ENCODE results near the gene STARD13.

The STARD13 gene

DNA sequence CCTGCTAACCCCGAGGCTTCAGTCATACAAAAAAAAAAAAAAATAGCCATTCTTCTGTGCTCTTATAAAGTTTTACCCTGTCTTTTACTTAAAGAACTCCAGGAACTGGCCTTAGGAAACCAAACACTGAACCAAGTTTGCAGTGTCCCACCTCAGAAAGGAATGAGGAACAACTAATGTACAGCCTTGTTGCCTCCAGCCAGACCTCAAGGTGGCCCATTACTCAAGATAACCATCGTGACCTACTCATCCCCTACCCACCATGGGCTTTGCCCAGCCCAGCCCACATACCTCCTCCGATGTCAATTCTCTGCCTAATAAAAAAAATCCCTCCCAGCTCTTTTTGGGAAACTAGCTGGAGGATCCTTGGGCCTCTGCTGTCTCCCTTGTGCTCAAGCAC lies 133.2 kb downstream of the STARD13 start:
- TF ChIP-seq, protein P1, sequence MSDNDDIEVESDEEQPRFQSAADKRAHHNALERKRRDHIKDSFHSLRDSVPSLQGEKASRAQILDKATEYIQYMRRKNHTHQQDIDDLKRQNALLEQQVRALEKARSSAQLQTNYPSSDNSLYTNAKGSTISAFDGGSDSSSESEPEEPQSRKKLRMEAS (IDR thresholded peaks at IDR 0.05) = no peak
- TF ChIP-seq ZBTB7A (IDR thresholded peaks at IDR 0.05; ENCODE audit: low read depth) = no peak
- TF ChIP-seq TAF1 (IDR thresholded peaks at IDR 0.05; ENCODE audit: low read depth) = no peak
- TF ChIP-seq TCF12 (IDR thresholded peaks at IDR 0.05; ENCODE audit: low read depth) = no peak
- no peak for TF ChIP-seq YY1 (IDR thresholded peaks at IDR 0.05; ENCODE audit: low read depth)
- no peak for TF ChIP-seq TEAD4 (IDR thresholded peaks at IDR 0.05)

DNA sequence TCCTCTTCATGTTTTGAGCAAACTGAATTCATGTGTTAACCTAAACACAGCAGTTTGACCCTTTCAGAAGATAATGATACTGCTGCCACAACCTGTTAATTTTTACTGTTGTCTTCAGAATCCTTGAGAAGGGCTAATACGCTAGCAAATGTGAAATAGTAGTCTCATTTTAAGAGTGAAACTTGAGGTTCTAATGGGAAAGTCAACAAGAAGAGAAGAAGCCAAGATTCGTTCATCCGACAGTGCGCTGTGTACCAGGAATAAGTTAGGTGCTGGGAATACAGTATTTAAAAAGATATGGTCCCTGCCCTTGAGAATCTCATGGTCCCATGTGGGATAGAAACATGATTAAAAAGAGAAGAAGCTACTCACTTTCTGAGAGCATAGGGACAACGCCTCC lies 134.9 kb downstream of the STARD13 start:
- TF ChIP-seq ZBTB7A (IDR thresholded peaks at IDR 0.05; ENCODE audit: low read depth) (no peak), NFIC (IDR thresholded peaks at IDR 0.05) (no peak)

DNA sequence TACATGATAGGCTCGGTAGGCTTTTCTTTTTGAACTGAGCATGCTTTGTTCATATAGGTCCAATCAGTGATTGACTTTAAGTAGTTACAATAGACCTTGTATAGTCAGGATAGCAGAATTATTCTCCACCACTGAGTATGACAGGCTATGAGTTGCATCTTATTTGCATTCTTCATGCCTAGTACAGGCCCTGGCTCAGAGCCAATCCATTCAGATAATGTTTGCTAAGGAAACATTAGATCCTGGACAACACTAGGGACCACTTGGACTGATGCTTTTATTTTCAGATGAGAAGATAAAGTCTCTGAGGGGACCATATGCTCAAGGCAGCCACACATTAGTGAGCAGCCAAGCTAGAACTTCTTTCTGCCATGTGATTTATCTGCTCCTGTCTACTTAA lies 135.4 kb downstream of the STARD13 start:
- no peak for TF ChIP-seq YY1 (IDR thresholded peaks at IDR 0.05; ENCODE audit: low read depth)
- TF ChIP-seq, protein P2, sequence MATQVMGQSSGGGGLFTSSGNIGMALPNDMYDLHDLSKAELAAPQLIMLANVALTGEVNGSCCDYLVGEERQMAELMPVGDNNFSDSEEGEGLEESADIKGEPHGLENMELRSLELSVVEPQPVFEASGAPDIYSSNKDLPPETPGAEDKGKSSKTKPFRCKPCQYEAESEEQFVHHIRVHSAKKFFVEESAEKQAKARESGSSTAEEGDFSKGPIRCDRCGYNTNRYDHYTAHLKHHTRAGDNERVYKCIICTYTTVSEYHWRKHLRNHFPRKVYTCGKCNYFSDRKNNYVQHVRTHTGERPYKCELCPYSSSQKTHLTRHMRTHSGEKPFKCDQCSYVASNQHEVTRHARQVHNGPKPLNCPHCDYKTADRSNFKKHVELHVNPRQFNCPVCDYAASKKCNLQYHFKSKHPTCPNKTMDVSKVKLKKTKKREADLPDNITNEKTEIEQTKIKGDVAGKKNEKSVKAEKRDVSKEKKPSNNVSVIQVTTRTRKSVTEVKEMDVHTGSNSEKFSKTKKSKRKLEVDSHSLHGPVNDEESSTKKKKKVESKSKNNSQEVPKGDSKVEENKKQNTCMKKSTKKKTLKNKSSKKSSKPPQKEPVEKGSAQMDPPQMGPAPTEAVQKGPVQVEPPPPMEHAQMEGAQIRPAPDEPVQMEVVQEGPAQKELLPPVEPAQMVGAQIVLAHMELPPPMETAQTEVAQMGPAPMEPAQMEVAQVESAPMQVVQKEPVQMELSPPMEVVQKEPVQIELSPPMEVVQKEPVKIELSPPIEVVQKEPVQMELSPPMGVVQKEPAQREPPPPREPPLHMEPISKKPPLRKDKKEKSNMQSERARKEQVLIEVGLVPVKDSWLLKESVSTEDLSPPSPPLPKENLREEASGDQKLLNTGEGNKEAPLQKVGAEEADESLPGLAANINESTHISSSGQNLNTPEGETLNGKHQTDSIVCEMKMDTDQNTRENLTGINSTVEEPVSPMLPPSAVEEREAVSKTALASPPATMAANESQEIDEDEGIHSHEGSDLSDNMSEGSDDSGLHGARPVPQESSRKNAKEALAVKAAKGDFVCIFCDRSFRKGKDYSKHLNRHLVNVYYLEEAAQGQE (IDR thresholded peaks at IDR 0.05; ENCODE audit: low read depth) = no peak
- TF ChIP-seq EP300 (IDR thresholded peaks at IDR 0.05; ENCODE audit: borderline replicate concordance) = no peak
- TF ChIP-seq CEBPB (IDR thresholded peaks at IDR 0.05) = no peak
- no peak for TF ChIP-seq FOXM1 (IDR thresholded peaks at IDR 0.05; ENCODE audit: borderline replicate concordance, low read depth)
- no peak; the same call in 1 of the 2 replicates for TF ChIP-seq NFIC (IDR thresholded peaks at IDR 0.05)
- TF ChIP-seq ZBTB7A (IDR thresholded peaks at IDR 0.05; ENCODE audit: low read depth) = no peak

DNA sequence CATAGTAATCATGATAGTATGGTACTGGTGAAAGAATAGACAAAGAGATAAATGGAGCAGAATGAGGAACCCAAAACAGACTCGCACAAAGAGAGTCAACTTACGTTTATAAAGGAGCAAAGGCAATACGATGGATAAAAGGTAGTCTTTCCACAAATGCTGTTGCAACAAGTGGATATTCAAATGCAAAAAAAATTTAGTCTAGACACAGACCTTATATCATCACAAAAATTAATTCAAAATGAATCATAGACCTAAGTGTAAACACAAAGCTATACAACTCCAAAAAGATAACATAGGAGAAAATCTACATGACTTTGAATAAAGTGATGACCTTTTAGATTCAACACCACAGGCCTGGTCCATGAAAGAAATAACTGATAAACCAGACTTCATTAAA lies 137.7 kb downstream of the STARD13 start:
- TF ChIP-seq YY1 (IDR thresholded peaks at IDR 0.05; ENCODE audit: low read depth) = no peak
- TF ChIP-seq, protein P2 (IDR thresholded peaks at IDR 0.05; ENCODE audit: low read depth) = no peak
- no peak for TF ChIP-seq RAD21 (IDR thresholded peaks at IDR 0.05; ENCODE audit: low read depth)
- TF ChIP-seq TAF1 (IDR thresholded peaks at IDR 0.05; ENCODE audit: low read depth) = no peak
- TF ChIP-seq, protein P3, sequence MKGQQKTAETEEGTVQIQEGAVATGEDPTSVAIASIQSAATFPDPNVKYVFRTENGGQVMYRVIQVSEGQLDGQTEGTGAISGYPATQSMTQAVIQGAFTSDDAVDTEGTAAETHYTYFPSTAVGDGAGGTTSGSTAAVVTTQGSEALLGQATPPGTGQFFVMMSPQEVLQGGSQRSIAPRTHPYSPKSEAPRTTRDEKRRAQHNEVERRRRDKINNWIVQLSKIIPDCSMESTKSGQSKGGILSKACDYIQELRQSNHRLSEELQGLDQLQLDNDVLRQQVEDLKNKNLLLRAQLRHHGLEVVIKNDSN (IDR thresholded peaks at IDR 0.05) = no peak
- no peak for TF ChIP-seq NFIC (IDR thresholded peaks at IDR 0.05)
- TF ChIP-seq CEBPB (IDR thresholded peaks at IDR 0.05) = no peak

DNA sequence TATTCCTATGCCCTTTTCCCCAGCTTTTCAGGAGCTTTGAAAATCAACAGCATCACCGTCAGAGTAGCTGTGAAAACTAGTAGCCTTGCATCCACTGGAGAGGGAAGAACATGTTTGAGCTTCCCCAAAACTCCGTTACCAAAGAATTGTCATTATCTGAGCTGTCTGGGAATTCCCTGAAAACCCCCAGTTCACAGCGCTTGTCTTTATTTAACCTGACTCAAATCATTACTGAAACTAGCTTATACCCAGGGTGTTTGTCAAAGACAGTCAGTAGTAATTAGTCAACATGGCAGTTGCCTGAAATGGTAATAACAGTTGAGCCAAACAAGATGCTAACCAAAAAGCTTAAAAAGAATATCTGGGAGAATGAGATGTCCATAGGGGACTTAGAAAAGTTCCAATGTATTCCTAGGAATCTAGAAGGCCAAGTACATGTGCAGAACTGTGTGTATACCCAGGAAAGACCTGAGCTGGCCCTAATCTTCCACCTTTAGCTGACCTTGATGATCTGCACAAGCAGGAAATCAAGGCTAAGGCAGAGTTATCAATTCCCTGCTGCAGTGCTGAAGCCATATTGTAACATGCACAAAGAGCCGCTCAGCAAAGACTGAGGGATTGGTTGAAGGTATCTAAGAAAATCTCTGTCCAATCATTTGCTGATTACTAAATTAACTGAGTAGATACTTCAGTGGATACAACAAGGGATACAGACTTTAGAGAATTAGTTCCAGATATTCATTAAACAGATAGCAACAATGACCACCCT lies 138.5 kb downstream of the STARD13 start:
- TF ChIP-seq FOXM1 (IDR thresholded peaks at IDR 0.05; ENCODE audit: borderline replicate concordance, low read depth) = no peak
- TF ChIP-seq, protein P3 (IDR thresholded peaks at IDR 0.05) = no peak
- TF ChIP-seq, protein P2 (IDR thresholded peaks at IDR 0.05; ENCODE audit: low read depth) = no peak

DNA sequence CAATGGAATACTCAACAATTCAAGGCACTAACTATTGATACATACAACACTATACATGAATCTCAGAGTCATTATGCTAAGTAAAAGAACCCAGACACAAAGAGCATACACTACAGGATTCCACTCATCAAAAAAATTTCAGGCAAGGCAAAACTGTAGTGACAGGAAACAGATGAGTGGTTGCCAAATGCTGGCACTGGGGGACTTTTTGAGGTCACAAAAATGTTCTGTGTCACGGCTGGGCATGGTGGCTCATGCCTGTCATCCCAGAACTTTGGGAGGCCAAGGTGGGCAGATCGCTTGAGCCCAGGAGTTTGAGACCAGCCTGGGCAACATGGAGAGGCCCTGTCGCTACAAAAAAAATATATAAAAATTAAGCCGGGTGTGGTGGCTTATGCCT lies 139.9 kb downstream of the STARD13 start:
- no peak for TF ChIP-seq TAF1 (IDR thresholded peaks at IDR 0.05; ENCODE audit: low read depth)
- TF ChIP-seq YY1 (IDR thresholded peaks at IDR 0.05; ENCODE audit: low read depth) = no peak
- TF ChIP-seq CEBPB (IDR thresholded peaks at IDR 0.05) = no peak
- no peak for TF ChIP-seq EGR1 (IDR thresholded peaks at IDR 0.05)
- no peak for TF ChIP-seq TEAD4 (IDR thresholded peaks at IDR 0.05)
- TF ChIP-seq, protein P3 (IDR thresholded peaks at IDR 0.05) = no peak
- no peak for TF ChIP-seq CREB1 (IDR thresholded peaks at IDR 0.05; ENCODE audit: low read depth)
- no peak for TF ChIP-seq NFIC (IDR thresholded peaks at IDR 0.05)
- no peak for TF ChIP-seq TCF12 (IDR thresholded peaks at IDR 0.05; ENCODE audit: low read depth)
- no peak for TF ChIP-seq FOXM1 (IDR thresholded peaks at IDR 0.05; ENCODE audit: borderline replicate concordance, low read depth)
- no peak for TF ChIP-seq ZBTB7A (IDR thresholded peaks at IDR 0.05; ENCODE audit: low read depth)
- TF ChIP-seq, protein P2 (IDR thresholded peaks at IDR 0.05; ENCODE audit: low read depth) = no peak
- no peak for TF ChIP-seq RAD21 (IDR thresholded peaks at IDR 0.05; ENCODE audit: low read depth)
- no peak for TF ChIP-seq EP300 (IDR thresholded peaks at IDR 0.05; ENCODE audit: borderline replicate concordance)

All from Ishikawa (cell line).